Peyer's patch (tissue), 4 donors: ENCODE data around the gene KAZN. TPM values are rescaled to one million over a fixed set of nuclear protein-coding genes. Genes with fewer than 3 reads are reported as not detected.

Experiments used
- DNase-seq, 3 donors: peaks; one replicate each; pipeline ENCODE4 v3.0.0-alpha.2; 2017 to 2019
- H3K27ac ChIP-seq, 4 donors: fragments of 200-600 bp; sonication (generic); one replicate each; pipeline ENCODE4 v1.5.1; 2016 to 2019
- H3K27me3 ChIP-seq, 2 donors: fragments of 200-600 bp; sonication (generic); one replicate each; pipeline ENCODE4 v1.5.1; 2019
- H3K36me3 ChIP-seq, 3 donors: fragments of 200-600 bp; sonication (generic); one replicate each; pipeline ENCODE4 v1.5.1; 2016 to 2019
- H3K4me1 ChIP-seq, 4 donors: fragments of 200-600 bp; sonication (generic); one replicate each; pipeline ENCODE4 v1.5.1; 2016 to 2019
- H3K4me3 ChIP-seq, 4 donors: fragments of 200-600 bp; sonication (generic); 1 replicate in 3 of 4; 2 replicates in 1 of 4; pipeline ENCODE4 v1.5.1; 2016 to 2019; ENCODE audit warnings: mild to moderate bottlenecking in 1 of 4
- H3K9me3 ChIP-seq, 4 donors: fragments of 200-600 bp; sonication (generic); one replicate each; pipeline ENCODE4 v1.5.1; 2016 to 2019; ENCODE audit warnings: mild to moderate bottlenecking in 1 of 4
- CTCF ChIP-seq, 6 experiments: fragments of 450-650 bp in 4 of 6; fragments of 200-600 bp in 2 of 6; sonication (generic) in 1 of 6; IDR thresholded peaks; one replicate each; pipeline ENCODE4 v1.5.1; 2017 to 2019; ENCODE audit warnings: antibody characterized with exemption in 6 of 6, mild to moderate bottlenecking in 3 of 6, moderate library complexity in 1 of 6
- POLR2A ChIP-seq, 2 donors: fragments of 450-650 bp; IDR thresholded peaks; one replicate each; pipeline ENCODE4 v1.5.1; 2017; ENCODE audit warnings: antibody characterized with exemption in 2 of 2, mild to moderate bottlenecking in 2 of 2, moderate library complexity in 2 of 2
- total RNA-seq, 4 donors: library from RNA; depleted of rRNA; stranded (reverse); fragments of >200 nt; gene quantifications; one replicate each; pipeline ENCODE4 v1.1.0, GENCODE V29; 2016

The KAZN gene
- total RNA-seq, 4 donors from 2014 or later, result 14.9 to 25.5 (median 21.7) TPM

GRCh38 chr1:15014516-15014915, 416.0 kb downstream of the KAZN start:
- H3K27ac ChIP-seq, result no peak overlapping the region
- no peaks in the 10 kb centered on the region for H3K4me1 ChIP-seq
- H3K27me3 ChIP-seq, result no peaks in the 10 kb centered on the region
- no peaks in the 10 kb centered on the region for H3K9me3 ChIP-seq
- no peak for TF ChIP-seq POLR2A (IDR thresholded peaks at IDR 0.05)
- no peak for TF ChIP-seq CTCF (IDR thresholded peaks at IDR 0.05)
- H3K36me3 ChIP-seq, result no peaks in the 10 kb centered on the region
- DNase-seq, result no peak
- H3K4me3 ChIP-seq, result no peak overlapping the region

- no peaks in the 10 kb centered on the region for H3K27me3 ChIP-seq
- no peak overlapping the region for H3K4me3 ChIP-seq
- no peak overlapping the region for H3K27ac ChIP-seq
- TF ChIP-seq CTCF (IDR thresholded peaks at IDR 0.05) (no peak), POLR2A (IDR thresholded peaks at IDR 0.05) (no peak)
- no peaks in the 10 kb centered on the region for H3K9me3 ChIP-seq
- DNase-seq, result no peak
- H3K4me1 ChIP-seq, result no peaks in the 10 kb centered on the region
- no peaks in the 10 kb centered on the region for H3K36me3 ChIP-seq
Measured at GRCh38 chr1:15016001-15016400, 417.5 kb downstream of the KAZN start.

- Histone ChIP-seq H3K4me1 (no peaks in the 10 kb centered on the region), H3K27ac (no peak overlapping the region), H3K36me3 (no peaks in the 10 kb centered on the region), H3K27me3 (no peaks in the 10 kb centered on the region), H3K4me3 (no peak overlapping the region), H3K9me3 (no peaks in the 10 kb centered on the region)
- no peak for DNase-seq
- TF ChIP-seq POLR2A (IDR thresholded peaks at IDR 0.05) (no peak), CTCF (IDR thresholded peaks at IDR 0.05) (no peak)
Measured at GRCh38 chr1:15016526-15016925, 418.0 kb downstream of the KAZN start.

- no peak for DNase-seq
- no peaks in the 10 kb centered on the region for H3K9me3 ChIP-seq
- H3K4me1 ChIP-seq, result no peaks in the 10 kb centered on the region
- no peaks in the 10 kb centered on the region for H3K27me3 ChIP-seq
- TF ChIP-seq POLR2A (IDR thresholded peaks at IDR 0.05) (no peak), CTCF (IDR thresholded peaks at IDR 0.05) (no peak)
- H3K4me3 ChIP-seq, result no peak overlapping the region
- H3K36me3 ChIP-seq, result no peaks in the 10 kb centered on the region
- H3K27ac ChIP-seq, result no peak overlapping the region
Measured at GRCh38 chr1:15017120-15017519, 418.6 kb downstream of the KAZN start.

- DNase-seq, result no peak
- H3K27me3 ChIP-seq, result no peaks in the 10 kb centered on the region
- TF ChIP-seq CTCF (IDR thresholded peaks at IDR 0.05) (no peak), POLR2A (IDR thresholded peaks at IDR 0.05) (no peak)
Measured at GRCh38 chr1:15018767-15019166, 420.3 kb downstream of the KAZN start.

More at GRCh38 chr1:15018767-15019166, 420.3 kb downstream of the KAZN start:
- Histone ChIP-seq H3K9me3 (no peaks in the 10 kb centered on the region), H3K27ac (no peak overlapping the region), H3K4me1 (no peaks in the 10 kb centered on the region), H3K4me3 (no peak overlapping the region), H3K36me3 (no peaks in the 10 kb centered on the region)
